T-helper 17 cell (primary cell): Measurements from ENCODE around the gene KDM5B. TPM values are rescaled to one million over a fixed set of nuclear protein-coding genes. Genes with fewer than 3 reads are reported as not detected.

Experiments
- ATAC-seq: fragments of 150-1000 bp; cut with Tn5 transposase; 2 replicates; pipeline ENCODE4 v1.10.0; 2021; ENCODE audit warnings: mild to moderate bottlenecking, moderate library complexity
- DNase-seq, 3 donors: peaks; one replicate each; pipeline versions ENCODE4 v3.0.0 to v3.0.0-alpha.2; 2020 to 2021
- H3K9me3 ChIP-seq: one replicate; pipeline ENCODE4 v1.7.0; 2013; ENCODE audit warnings: low read length, mild to moderate bottlenecking; ENCODE audit not compliant: control insufficient read depth, poor library complexity, severe bottlenecking
- H3K27ac Mint-ChIP-seq: one replicate; pipeline ENCODE4 v1.8.0; 2022; ENCODE audit warnings: mild to moderate bottlenecking, moderate library complexity, mixed read lengths
- H3K27me3 Mint-ChIP-seq: one replicate; pipeline ENCODE4 v1.8.0; 2022; ENCODE audit warnings: mixed read lengths
- H3K36me3 Mint-ChIP-seq: one replicate; pipeline ENCODE4 v1.8.0; 2022; ENCODE audit warnings: low read depth, mixed read lengths
- H3K4me1 Mint-ChIP-seq: one replicate; pipeline ENCODE4 v1.8.0; 2022; ENCODE audit warnings: mild to moderate bottlenecking, mixed read lengths
- H3K4me3 Mint-ChIP-seq: one replicate; pipeline ENCODE4 v1.8.0; 2022; ENCODE audit warnings: mild to moderate bottlenecking, moderate library complexity, mixed read lengths
- total RNA-seq, 4 donors: library from RNA in 2 of 4; stranded (reverse) in 2 of 4; gene quantifications; one replicate each; pipeline ENCODE4 v1.2.3 and lab custom pipeline; 2022 to 2026

The KDM5B gene
- total RNA-seq, 2 donors from 2014 or later = 64.2 to 76.2 TPM

- ATAC-seq (no peak), DNase-seq (no peak)
- Mint-ChIP-seq H3K4me1 (peaks cover 36% of the 10 kb centered on the region), H3K27ac (no peak overlapping the region), H3K27me3 (peaks cover 4% of the 10 kb centered on the region), H3K36me3 (peaks cover 4% of the 10 kb centered on the region), H3K4me3 (peak overlapping the region; percentile 96)
- H3K9me3 ChIP-seq = no peaks in the 10 kb centered on the region
These were observed 1.5 kb upstream of the KDM5B start for GRCh38 chr1:202809597-202810159.

DNA sequence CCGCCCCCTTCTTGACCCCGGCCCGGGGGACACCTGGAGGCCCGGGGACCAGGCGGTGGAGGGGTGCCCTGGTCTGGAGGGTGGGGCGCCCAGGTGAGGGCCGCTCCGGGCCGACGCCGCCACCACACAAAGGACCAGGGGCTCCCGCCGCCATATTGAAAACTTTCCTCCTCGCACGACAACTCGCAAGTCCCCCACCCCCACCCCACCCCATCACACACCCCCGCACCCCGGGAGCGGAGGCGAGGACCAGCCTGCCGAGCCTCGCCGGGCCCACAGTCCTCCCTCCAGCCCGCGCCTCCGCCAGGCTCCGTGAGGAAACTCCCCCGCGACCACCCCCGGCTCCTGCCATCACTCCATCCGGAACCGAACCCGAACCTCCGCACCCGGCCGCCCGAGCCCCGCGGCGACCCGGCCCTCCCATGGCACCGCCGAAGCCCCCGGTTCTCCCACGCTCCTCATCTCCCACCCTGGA, 733 bp downstream of the KDM5B start:
- peaks cover 38% of the 10 kb centered on the region for H3K4me1 Mint-ChIP-seq
- H3K4me3 Mint-ChIP-seq = peak overlapping the region; percentile 88
- DNase-seq (peak; percentile 18 to 20 (median 18)), ATAC-seq (peak; percentile 45)
- H3K9me3 ChIP-seq = no peaks in the 10 kb centered on the region
- H3K27ac Mint-ChIP-seq = peak overlapping the region; percentile 88
- H3K36me3 Mint-ChIP-seq = peaks cover 4% of the 10 kb centered on the region
- peaks cover 2% of the 10 kb centered on the region for H3K27me3 Mint-ChIP-seq

- peaks cover 38% of the 10 kb centered on the region for H3K4me1 Mint-ChIP-seq
- H3K36me3 Mint-ChIP-seq = peaks cover 4% of the 10 kb centered on the region
- peak in 1 of 3 donors; percentile 15 for DNase-seq
- no peaks in the 10 kb centered on the region for H3K9me3 ChIP-seq
- no peak for ATAC-seq
- H3K27me3 Mint-ChIP-seq = no peaks in the 10 kb centered on the region
- peak overlapping the region; percentile 88 for H3K27ac Mint-ChIP-seq
- peak overlapping the region; percentile 88 for H3K4me3 Mint-ChIP-seq
These were observed 1.3 kb downstream of the KDM5B start for GRCh38 chr1:202806845-202807450.

DNA sequence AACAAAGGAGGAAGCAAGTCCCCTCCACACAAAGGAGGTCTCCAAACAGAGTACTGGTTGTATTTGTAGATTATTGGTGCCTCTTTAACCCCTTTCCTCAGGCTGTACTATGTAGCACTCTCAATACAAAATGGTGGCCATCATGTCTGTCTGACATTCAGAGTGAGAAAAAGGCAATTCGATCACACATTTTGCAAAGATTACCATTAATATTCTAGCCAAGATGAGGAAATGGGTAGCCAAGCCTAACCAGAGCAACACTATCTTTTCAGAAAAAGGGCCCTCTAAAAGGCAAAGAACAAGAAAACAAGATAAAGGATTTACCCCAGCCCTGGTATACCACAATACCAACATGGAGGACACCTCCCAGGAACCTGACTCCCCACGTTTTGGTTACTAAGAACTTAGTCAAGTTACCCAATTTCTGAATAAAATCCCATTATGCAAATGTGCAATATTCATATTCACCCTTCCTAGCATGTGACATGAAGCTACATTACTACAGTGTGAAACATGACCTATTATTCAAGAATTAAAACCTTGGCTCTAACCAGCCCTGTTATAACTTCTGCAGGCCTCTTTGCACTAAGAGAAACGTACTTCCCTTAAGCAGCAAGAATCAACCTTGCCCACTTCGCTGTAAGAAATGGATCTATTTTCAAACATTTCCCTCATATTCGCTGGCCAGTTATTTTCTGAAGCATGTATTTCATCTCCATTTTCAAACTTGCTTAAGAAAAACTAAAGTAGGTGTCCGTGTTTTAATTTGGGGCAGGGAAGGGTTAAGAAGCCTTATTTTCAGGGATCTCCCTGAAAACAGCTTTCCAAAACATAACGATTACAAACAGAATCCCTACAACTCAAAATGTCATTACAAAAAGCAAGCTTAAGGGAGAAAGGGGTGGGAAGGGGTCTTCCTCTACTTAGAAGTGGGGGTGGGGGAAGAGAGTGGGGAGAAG, 2.1 kb downstream of the KDM5B start:
- ATAC-seq = no peak
- H3K4me3 Mint-ChIP-seq = peak overlapping the region; percentile 88

GRCh38 chr1:202804126-202804525, 4.1 kb downstream of the KDM5B start:
- DNase-seq (no peak), ATAC-seq (no peak)
- Mint-ChIP-seq H3K4me1 (peaks cover 24% of the 10 kb centered on the region), H3K36me3 (no peaks in the 10 kb centered on the region), H3K27me3 (no peaks in the 10 kb centered on the region), H3K27ac (no peak overlapping the region), H3K4me3 (no peak overlapping the region)
- no peaks in the 10 kb centered on the region for H3K9me3 ChIP-seq

More for the DNA sequence above, 2.1 kb downstream of the KDM5B start:
- H3K27ac Mint-ChIP-seq = peak overlapping the region; percentile 88
- H3K9me3 ChIP-seq = no peaks in the 10 kb centered on the region
- H3K27me3 Mint-ChIP-seq = no peaks in the 10 kb centered on the region
- DNase-seq = no peak
- no peaks in the 10 kb centered on the region for H3K36me3 Mint-ChIP-seq
- H3K4me1 Mint-ChIP-seq = peaks cover 33% of the 10 kb centered on the region

DNA sequence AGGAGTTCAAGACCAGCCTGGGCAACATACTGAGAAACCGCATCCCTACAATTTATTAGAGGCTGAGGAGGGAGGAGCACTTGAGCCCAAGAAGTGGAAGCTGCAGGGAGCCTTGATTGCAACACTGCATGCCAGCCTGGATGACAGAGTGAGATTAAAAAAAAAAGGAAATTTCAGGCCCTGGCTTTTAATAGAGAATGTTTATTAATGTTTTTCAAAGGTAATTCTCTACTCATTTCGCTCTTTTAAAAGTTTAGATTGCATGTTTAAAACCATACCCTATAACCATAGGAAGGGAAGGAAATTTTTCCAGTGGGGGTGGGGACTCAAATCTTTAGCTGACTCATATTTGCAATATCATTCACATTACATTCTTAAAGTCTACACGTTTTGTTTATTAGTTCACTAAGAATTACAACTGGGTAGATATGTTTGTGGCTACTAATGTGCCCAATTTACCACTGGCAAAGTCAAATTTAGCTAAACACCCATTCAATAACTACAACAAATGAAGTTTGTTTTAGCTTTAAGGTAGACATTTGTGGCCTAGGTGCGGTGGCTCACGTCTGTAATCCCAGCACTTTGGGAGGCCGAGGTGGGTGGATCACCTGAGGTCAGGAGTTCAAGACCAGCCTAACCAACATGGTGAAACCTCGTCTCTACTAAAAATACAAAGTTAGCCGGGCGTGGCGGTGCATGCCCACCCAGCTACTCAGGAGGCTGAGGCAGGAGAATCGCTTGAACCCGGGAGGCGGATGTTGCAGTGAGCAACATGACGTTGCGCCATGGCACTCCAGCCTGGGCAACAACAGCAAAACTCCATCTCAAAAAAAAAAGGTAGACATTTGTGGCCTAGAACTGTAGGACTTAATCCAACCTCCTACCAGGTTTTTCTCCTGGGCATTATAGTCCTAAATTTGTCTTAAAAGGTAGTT, 5.0 kb downstream of the KDM5B start:
- Mint-ChIP-seq H3K27ac (no peak overlapping the region), H3K27me3 (no peaks in the 10 kb centered on the region), H3K36me3 (no peaks in the 10 kb centered on the region), H3K4me3 (no peak overlapping the region), H3K4me1 (peaks cover 20% of the 10 kb centered on the region)
- no peaks in the 10 kb centered on the region for H3K9me3 ChIP-seq
- DNase-seq (no peak), ATAC-seq (no peak)

DNA sequence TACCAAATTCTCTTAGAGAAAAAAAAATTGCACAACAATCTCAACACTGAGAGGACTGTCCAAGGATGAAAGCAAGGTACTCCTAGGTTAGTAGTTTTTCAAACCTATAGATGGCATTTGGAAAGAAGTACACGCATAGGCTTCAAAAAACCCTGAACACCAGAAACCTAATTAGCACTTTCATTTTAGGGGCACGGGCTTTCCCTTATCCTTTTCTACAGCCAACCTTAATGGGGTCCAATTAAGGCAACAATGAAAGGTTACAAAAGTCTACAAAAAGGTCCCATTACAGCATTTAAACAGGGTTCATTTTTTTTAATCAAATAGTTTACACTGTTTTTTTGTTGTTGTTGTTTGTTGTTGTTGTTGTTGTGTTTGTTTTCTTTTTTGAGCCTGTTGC, 6.2 kb downstream of the KDM5B start:
- Mint-ChIP-seq H3K4me1 (peaks cover 27% of the 10 kb centered on the region), H3K27me3 (no peaks in the 10 kb centered on the region), H3K36me3 (no peaks in the 10 kb centered on the region), H3K27ac (no peak overlapping the region), H3K4me3 (no peak overlapping the region)
- DNase-seq (no peak), ATAC-seq (no peak)
- no peaks in the 10 kb centered on the region for H3K9me3 ChIP-seq

DNA sequence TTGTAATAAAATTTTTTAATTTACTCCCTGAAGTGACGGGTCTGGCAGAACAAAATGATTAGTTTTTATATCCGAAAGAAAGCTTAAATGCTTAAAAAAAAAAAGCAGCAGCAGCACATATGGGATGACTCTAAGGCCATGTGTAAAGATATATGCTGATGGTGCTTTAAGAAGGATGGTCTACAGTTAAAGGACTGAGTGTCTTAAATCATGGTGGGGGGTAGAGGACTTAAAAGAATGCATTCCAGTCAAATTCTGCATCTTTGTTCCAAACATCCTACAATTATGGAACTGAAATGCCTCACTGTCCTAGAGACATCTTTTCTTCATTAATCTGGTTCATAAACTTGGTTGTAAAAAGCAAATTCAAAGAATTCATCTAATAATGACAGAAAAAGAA, 7.0 kb downstream of the KDM5B start:
- Mint-ChIP-seq H3K27me3 (no peaks in the 10 kb centered on the region), H3K4me3 (no peak overlapping the region), H3K27ac (no peak overlapping the region), H3K36me3 (no peaks in the 10 kb centered on the region), H3K4me1 (peaks cover 30% of the 10 kb centered on the region)
- ATAC-seq (no peak), DNase-seq (no peak)
- no peaks in the 10 kb centered on the region for H3K9me3 ChIP-seq

- no peak for DNase-seq
- Mint-ChIP-seq H3K27me3 (no peaks in the 10 kb centered on the region), H3K36me3 (no peaks in the 10 kb centered on the region), H3K27ac (no peak overlapping the region), H3K4me3 (no peak overlapping the region), H3K4me1 (peaks cover 30% of the 10 kb centered on the region)
- no peaks in the 10 kb centered on the region for H3K9me3 ChIP-seq
- no peak for ATAC-seq
These were observed 7.5 kb downstream of the KDM5B start for GRCh38 chr1:202800742-202801141.

DNA sequence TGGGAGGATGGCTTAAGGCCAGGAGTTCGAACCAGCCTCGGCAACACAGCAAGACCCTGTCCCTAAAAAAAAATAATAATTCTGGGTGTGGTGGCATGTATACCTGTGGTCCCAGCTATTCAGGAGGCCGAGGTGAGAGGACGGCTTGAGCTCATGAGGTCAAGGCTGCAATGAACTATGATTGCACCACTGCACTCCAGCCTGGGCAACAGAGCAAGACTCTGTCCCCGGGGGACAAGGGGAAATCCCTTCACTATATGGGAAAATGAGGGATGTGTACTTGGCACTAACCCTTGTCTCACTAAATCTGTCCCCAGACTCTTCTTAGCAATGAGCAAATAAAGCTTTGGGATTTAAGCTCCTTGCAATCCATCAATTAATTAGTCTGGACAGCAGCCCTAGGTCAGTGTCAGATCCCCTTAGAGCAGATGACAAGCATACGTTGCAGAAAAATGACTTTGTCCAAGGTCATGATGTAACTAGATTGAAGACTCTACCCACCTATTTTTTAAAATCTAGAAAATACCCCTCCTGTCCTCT, 9.4 kb downstream of the KDM5B start:
- Mint-ChIP-seq H3K4me3 (no peak overlapping the region), H3K27me3 (no peaks in the 10 kb centered on the region), H3K36me3 (no peaks in the 10 kb centered on the region), H3K4me1 (peaks cover 25% of the 10 kb centered on the region), H3K27ac (no peak overlapping the region)
- H3K9me3 ChIP-seq = no peaks in the 10 kb centered on the region
- DNase-seq (no peak), ATAC-seq (no peak)

GRCh38 chr1:202798260-202798659, 10.0 kb downstream of the KDM5B start:
- ATAC-seq = no peak
- Mint-ChIP-seq H3K4me1 (peaks cover 28% of the 10 kb centered on the region), H3K4me3 (no peak overlapping the region), H3K36me3 (no peaks in the 10 kb centered on the region), H3K27ac (no peak overlapping the region), H3K27me3 (no peaks in the 10 kb centered on the region)
- H3K9me3 ChIP-seq = no peaks in the 10 kb centered on the region
- DNase-seq = no peak

- peak overlapping the region; percentile 27 for H3K27ac Mint-ChIP-seq
- peaks cover 28% of the 10 kb centered on the region for H3K4me1 Mint-ChIP-seq
These were observed 11.6 kb downstream of the KDM5B start for GRCh38 chr1:202796670-202797069.

More at GRCh38 chr1:202796670-202797069, 11.6 kb downstream of the KDM5B start:
- H3K4me3 Mint-ChIP-seq = no peak overlapping the region
- no peak for ATAC-seq
- H3K27me3 Mint-ChIP-seq = no peaks in the 10 kb centered on the region
- no peaks in the 10 kb centered on the region for H3K36me3 Mint-ChIP-seq
- no peak for DNase-seq
- H3K9me3 ChIP-seq = no peaks in the 10 kb centered on the region
